Measurements from ENCODE around the gene BTBD19.
A peak's percentile ranks its signal among the peaks of the same experiment; 100 is the strongest.
"Not testable (repeated sequence)": the region's sequence is repeated elsewhere in the genome, so short reads cannot be mapped to it uniquely, and the experiment has no call there.

Gene BTBD19

GRCh38 chr1:44808938-44809917 is 905 bp downstream of the BTBD19 start:
- peak; percentile 78 to 86 (median 82) for DNase-seq (ENCODE audit: low read depth in 3 of 3)

DNA sequence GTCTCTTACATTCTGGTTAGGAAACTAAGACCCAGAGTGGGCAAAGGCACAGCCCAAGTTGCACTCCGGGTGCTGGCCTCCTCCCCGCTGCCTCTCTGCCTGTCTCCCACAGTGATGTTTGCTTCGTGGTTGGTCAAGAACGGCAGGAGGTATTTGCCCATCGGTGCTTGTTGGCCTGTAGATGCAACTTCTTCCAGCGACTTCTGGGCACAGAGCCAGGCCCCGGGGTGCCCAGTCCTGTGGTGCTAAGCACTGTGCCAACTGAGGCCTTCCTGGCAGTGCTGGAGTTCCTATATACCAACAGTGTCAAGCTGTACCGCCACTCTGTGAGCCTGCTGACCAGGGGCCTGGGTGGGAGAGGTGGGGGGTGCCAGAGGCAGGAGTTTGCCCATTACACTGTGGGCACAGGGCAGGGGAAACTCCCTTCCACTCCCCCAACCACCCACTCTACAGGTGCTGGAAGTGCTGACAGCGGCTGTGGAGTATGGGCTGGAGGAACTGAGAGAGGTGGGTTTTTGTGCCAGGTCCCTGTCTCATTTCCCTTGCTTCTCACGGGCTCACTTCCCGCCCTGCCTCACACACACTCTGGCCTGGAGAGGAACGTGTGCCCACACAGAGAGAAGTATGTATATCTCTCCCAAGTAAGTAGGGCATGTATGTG is 1.9 kb downstream of the BTBD19 start:
- DNase-seq (ENCODE audit: low read depth in 3 of 3) = no peak

GRCh38 chr1:44810762-44811105 is 2.4 kb downstream of the BTBD19 start:
- not testable (repeated sequence) for DNase-seq (ENCODE audit: low read depth in 3 of 3)

GRCh38 chr1:44811234-44811633 is 2.9 kb downstream of the BTBD19 start:
- DNase-seq (ENCODE audit: low read depth in 3 of 3) = no peak

GRCh38 chr1:44812822-44813543 is 4.7 kb downstream of the BTBD19 start:
- no peak for DNase-seq (ENCODE audit: low read depth in 3 of 3)

DNA sequence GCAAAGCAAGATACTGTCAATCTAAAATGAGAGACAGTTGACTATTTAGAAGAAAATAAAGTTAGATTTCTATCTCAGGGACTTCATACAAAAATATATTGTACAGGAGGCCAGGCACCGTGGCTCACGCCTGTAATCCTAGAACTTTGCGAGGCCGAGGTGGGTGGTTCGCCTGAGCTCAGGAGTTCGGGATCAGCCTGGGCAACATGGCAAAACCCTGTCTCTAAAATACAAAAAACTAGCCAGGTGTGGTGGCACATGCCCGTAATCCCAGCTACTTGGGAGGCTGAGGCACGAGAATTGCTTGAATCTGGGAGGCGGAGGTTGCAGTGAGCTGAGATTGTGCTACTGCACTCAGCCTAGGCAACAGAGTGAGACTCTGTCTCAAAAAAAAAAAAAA is 7.6 kb downstream of the BTBD19 start:
- not testable (repeated sequence) for DNase-seq (ENCODE audit: low read depth in 3 of 3)

GRCh38 chr1:44817307-44817706 is 9.0 kb downstream of the BTBD19 start:
- no peak for DNase-seq (ENCODE audit: low read depth in 3 of 3)

GRCh38 chr1:44817771-44818495 is 9.6 kb downstream of the BTBD19 start:
- no peak for DNase-seq (ENCODE audit: low read depth in 3 of 3)

DNA sequence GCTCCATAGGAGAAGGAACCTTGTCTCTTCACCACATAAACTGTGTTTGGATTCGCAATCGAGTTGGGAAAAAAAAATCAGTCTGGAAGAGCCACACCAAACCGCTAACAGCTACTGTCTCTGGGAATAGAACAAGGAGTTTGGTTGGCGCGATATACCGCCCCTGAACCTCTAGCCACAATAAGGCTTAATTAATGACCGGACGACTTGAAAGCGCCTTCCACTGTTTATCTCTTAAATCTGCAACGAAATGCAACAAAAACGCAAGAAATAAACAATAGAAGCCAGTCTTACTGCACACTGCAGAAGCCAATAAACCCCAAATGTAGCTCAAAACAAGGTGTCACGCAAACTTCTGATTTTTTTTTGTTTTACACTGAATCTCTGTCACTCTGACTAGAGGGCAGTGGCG is 10.9 kb downstream of the BTBD19 start:
- DNase-seq (ENCODE audit: low read depth in 3 of 3) = no peak

GRCh38 chr1:44819608-44820327 is 11.4 kb downstream of the BTBD19 start:
- DNase-seq (ENCODE audit: low read depth in 3 of 3) = peak; percentile 70 to 86 (median 71)

GRCh38 chr1:44820328-44821239 is 12.3 kb downstream of the BTBD19 start:
- DNase-seq (ENCODE audit: low read depth in 3 of 3) = no peak

DNA sequence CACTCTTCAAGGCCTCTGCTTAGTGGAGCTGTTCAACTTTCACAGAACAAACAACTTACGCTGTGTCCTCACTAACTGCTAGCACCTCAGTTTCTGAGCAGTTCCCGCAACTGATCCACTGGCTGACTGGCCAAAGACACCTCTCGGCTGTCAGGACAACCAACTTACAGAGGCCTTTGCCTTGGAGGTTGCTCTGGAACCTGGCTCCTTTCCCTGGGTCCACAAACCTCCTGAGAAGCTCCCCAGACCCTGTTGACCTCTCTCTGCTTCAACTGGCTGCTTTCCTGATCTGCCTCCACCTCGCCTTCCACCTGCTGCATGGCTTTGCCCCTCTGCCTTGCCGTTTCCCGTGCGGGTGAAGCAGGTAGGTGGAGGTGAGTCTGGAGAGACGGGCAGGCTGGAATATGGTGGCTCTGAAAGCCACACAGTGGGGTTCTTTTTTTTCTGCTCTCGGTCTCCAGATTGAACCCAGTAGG is 13.0 kb downstream of the BTBD19 start:
- DNase-seq (ENCODE audit: low read depth in 3 of 3) = no peak

GRCh38 chr1:44822131-44822701 is 13.9 kb downstream of the BTBD19 start:
- DNase-seq (ENCODE audit: low read depth in 3 of 3) = no peak

GRCh38 chr1:44822981-44823451 is 14.7 kb downstream of the BTBD19 start:
- no peak for DNase-seq (ENCODE audit: low read depth in 3 of 3)

DNA sequence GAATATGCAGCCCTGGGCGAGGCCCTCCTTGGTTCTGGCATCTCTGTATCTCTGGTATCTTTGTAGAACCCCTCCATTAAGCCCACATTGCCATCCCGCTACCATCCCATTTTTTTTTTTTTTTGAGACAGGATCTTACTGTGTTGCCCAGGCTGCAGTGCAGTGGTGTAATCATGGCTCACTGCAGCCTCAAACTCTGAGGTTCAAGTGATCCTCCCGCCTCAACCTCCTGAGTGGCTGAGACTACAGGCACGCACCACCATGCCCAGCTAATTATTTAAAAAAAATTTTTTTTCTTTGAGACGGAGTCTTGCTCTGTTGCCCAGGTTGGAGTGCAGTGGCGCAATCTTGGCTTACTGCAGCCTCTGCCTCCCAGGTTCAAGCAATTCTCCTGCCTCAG is 16.1 kb downstream of the BTBD19 start:
- not testable (repeated sequence) for DNase-seq (ENCODE audit: low read depth in 3 of 3)

DNA sequence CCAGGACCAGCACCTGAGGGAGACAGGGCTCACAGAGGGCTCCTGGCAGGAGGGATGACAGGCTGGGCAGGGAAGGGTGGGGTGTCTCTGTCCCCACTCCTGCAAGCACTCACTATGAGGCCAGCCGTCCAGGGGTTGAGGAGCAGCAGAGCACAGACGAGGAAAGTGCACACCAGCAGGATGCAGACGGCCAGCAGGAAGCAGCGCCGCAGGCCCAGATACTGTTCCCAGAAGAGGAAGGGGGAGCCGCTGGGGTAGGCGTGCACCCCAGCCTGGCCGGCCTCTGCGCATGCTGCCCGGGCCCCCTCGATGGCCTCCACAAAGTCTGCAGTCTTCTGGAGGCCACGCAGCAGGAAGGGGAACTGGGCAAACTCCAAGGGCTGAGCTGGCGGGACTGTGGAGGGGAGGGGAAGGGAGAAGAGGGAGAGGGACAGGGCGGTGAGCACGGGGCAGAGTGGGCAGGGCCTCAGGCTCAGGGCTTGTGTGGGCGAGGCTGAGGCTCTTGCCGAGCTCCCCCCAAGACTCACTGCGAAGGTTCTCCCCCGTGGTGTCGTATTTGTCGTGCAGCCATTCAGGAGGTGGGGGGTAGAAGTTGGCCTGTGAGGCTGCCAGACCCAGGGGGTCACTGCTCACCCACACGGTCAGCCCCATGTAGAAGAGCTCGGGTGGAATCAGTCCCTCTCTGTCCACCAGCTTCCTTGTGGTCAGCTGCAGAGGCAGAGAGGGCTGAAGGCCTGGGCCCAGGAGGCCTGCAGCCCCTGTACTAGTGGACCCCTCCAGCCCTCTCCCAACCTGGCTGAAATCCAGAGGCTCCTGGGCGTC is 18.3 kb downstream of the BTBD19 start:
- DNase-seq (ENCODE audit: low read depth in 3 of 3) = no peak

DNA sequence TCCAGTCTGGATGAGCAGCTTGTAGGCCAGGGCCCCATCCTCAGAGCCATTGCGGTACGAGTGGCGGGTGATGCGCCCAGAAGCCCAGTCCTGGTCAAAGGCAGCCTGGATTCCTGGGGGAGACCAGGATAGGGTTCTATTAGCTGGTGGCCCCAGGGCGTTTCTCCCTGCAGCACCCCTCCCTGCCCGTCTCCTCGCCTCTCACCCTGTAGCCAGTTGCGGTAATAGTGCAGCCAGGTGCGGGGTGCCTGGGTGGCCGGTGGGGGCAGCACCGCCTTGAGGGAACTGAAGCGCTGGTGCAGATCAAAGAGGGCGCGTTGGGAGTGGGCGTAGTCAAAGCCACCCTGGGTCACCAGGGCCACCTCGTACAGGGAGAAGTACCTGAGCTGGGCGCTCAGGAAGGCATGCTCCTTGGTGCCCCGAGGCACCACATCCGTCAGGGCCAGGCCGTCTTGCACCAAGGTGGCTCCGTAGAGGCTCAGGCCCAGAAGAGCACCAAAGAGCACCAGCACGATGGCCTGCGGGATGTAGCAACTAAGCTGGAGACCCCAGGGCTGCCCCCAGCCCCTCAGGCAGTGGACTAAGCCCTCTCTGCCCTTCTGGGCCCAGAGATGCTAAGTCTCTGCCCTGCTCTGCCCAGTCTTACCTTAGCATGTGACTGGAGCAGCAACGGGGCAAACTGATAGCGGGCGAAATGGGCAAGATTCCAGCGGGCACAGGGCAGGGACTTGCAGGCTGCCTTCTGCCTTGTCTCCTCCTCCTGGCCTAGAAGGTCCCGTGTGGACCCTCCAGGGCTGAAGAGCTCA is 19.1 kb downstream of the BTBD19 start:
- no peak for DNase-seq (ENCODE audit: low read depth in 3 of 3)

Data from stimulated activated CD4-positive, alpha-beta T cell treated with anti-CD3 and anti-CD28 coated beads, TNF-alpha, amount 100 ng/mL, for 48 hours (primary cell).